CD8-positive, alpha-beta memory T cell (primary cell): ENCODE results near the gene LMO4. TPM values are rescaled to one million over a fixed set of nuclear protein-coding genes. Genes with fewer than 3 reads are reported as not detected.

Experiments used
- CTCF ChIA-PET: fragments of 350-600 bp; sonication (Branson Sonifier 250); formaldehyde crosslinking; loops from one replicate; lab custom pipeline; 2021; ENCODE audit warnings: antibody characterized with exemption; lab: Charles Lee
- POLR2A ChIA-PET: fragments of 350-600 bp; sonication (Branson Sonifier 250); formaldehyde crosslinking; loops from one replicate; lab custom pipeline; 2021; ENCODE audit warnings: antibody characterized with exemption; lab: Charles Lee
- DNase-seq, 5 donors: peaks; one replicate each; pipeline versions ENCODE4 v3.0.0 to v3.0.0-alpha.2; 2020 to 2022; ENCODE audit warnings: mixed read lengths in 1 of 5
- H3K27ac ChIP-seq: one replicate; pipeline ENCODE4 v1.7.0; 2013; ENCODE audit warnings: low read depth, mild to moderate bottlenecking, low read length, moderate library complexity
- H3K27me3 ChIP-seq: 2 replicates; pipeline ENCODE4 v1.7.0; 2013; ENCODE audit warnings: low read length, mild to moderate bottlenecking; ENCODE audit not compliant: insufficient read depth, poor library complexity, severe bottlenecking
- H3K36me3 ChIP-seq: 2 replicates; pipeline ENCODE4 v1.7.0; 2013; ENCODE audit warnings: mild to moderate bottlenecking, low read length, moderate library complexity; ENCODE audit not compliant: insufficient read depth
- H3K4me1 ChIP-seq: 2 replicates; pipeline ENCODE4 v1.7.0; 2013; ENCODE audit warnings: mild to moderate bottlenecking, low read length, moderate library complexity; ENCODE audit not compliant: insufficient read depth
- H3K4me3 ChIP-seq: 2 replicates; pipeline ENCODE4 v1.7.0; 2013; ENCODE audit warnings: mild to moderate bottlenecking, low read length
- H3K9me3 ChIP-seq: 2 replicates; pipeline ENCODE4 v1.7.0; 2013; ENCODE audit warnings: mild to moderate bottlenecking, low read length
- H3K27ac Mint-ChIP-seq, 8 donors: one replicate each; pipeline ENCODE4 v1.8.0; 2020 to 2021; ENCODE audit warnings: mixed read lengths in 8 of 8, mild to moderate bottlenecking in 6 of 8, inconsistent platforms in 3 of 8, moderate library complexity in 3 of 8
- H3K27me3 Mint-ChIP-seq, 2 donors: one replicate each; pipeline ENCODE4 v1.8.0; 2020 to 2021; ENCODE audit warnings: mixed read lengths in 2 of 2, mild to moderate bottlenecking in 1 of 2, moderate library complexity in 1 of 2
- H3K36me3 Mint-ChIP-seq, 3 donors: one replicate each; pipeline ENCODE4 v1.8.0; 2020 to 2021; ENCODE audit warnings: mixed read lengths in 3 of 3, inconsistent platforms in 1 of 3, mild to moderate bottlenecking in 1 of 3
- H3K4me1 Mint-ChIP-seq, 3 donors: one replicate each; pipeline ENCODE4 v1.8.0; 2020 to 2021; ENCODE audit warnings: mixed read lengths in 3 of 3, inconsistent platforms in 1 of 3, mild to moderate bottlenecking in 1 of 3
- H3K4me3 Mint-ChIP-seq, 7 donors: one replicate each; pipeline ENCODE4 v1.8.0; 2020 to 2021; ENCODE audit warnings: mixed read lengths in 7 of 7, mild to moderate bottlenecking in 6 of 7, moderate library complexity in 4 of 7, inconsistent platforms in 2 of 7
- H3K9me3 Mint-ChIP-seq, 5 donors: one replicate each; pipeline ENCODE4 v1.8.0; 2020 to 2022; ENCODE audit warnings: mixed read lengths in 5 of 5, mild to moderate bottlenecking in 3 of 5, moderate library complexity in 2 of 5, inconsistent platforms in 1 of 5
- polyA plus RNA-seq: library from polyadenylated mRNA; unstranded; fragments of 300-500 nt; fragmentation: Illumina TruSeq; gene quantifications from one replicate; pipeline ENCODE4 v1.2.3, GENCODE V29; 2021
- total RNA-seq, 2 experiments: library from RNA; stranded (reverse); gene quantifications; one replicate each; pipeline ENCODE4 v1.2.3, GENCODE V29; 2021

The LMO4 gene
- total and polyA plus RNA-seq, 3 experiments from 2014 or later = 23.2 to 36.5 (median 36.4) TPM

- ChIA-PET CTCF (interaction anchor here (2.9 kb wide), 1 partner anchor 10 kb away, joined by 15 read pairs; no protein-coding TSS in a partner anchor), POLR2A (no interaction called here)
- Mint-ChIP-seq H3K27ac (peak overlapping the region in 7 of 8 donors; percentile 54 to 90 (median 82)), H3K4me1 (peaks cover 51 to 64% (median 64%) of the 10 kb centered on the region in 3 donors), H3K27me3 (no peaks in the 10 kb centered on the region), H3K4me3 (peak overlapping the region in 6 of 7 donors; percentile 4 to 94 (median 34)), H3K9me3 (no peaks in the 10 kb centered on the region), H3K36me3 (peaks cover 0 to 44% (median 16%) of the 10 kb centered on the region in 3 donors)
- Histone ChIP-seq H3K4me3 (no peak overlapping the region), H3K9me3 (no peaks in the 10 kb centered on the region), H3K36me3 (peaks cover 9% of the 10 kb centered on the region), H3K27ac (no peak overlapping the region), H3K4me1 (peaks cover 39% of the 10 kb centered on the region), H3K27me3 (no peaks in the 10 kb centered on the region)
- DNase-seq = no peak
Measured at GRCh38 chr1:87336623-87337067, 8.0 kb downstream of the LMO4 start.

GRCh38 chr1:87337606-87338005 lies 8.9 kb downstream of the LMO4 start:
- peak overlapping the region in 5 of 8 donors; percentile 3 to 82 (median 33) for H3K27ac Mint-ChIP-seq
- H3K27me3 Mint-ChIP-seq = no peaks in the 10 kb centered on the region
- CTCF ChIA-PET = no interaction called here
- Histone ChIP-seq H3K36me3 (peaks cover 9% of the 10 kb centered on the region), H3K9me3 (no peaks in the 10 kb centered on the region), H3K4me1 (peaks cover 30% of the 10 kb centered on the region), H3K4me3 (no peak overlapping the region), H3K27me3 (no peaks in the 10 kb centered on the region), H3K27ac (no peak overlapping the region)
- H3K9me3 Mint-ChIP-seq = no peaks in the 10 kb centered on the region
- no peak for DNase-seq
- POLR2A ChIA-PET = interaction anchor here (0.9 kb wide), 1 partner anchor 9 kb away, joined by 3 read pairs; the partner anchor contains the start of gene LMO4
- peak overlapping the region in 3 of 7 donors; percentile 13 to 94 (median 70) for H3K4me3 Mint-ChIP-seq
- peaks cover 0 to 48% (median 18%) of the 10 kb centered on the region in 3 donors for H3K36me3 Mint-ChIP-seq
- peaks cover 43 to 56% (median 55%) of the 10 kb centered on the region in 3 donors for H3K4me1 Mint-ChIP-seq

GRCh38 chr1:87338566-87338965 lies 9.9 kb downstream of the LMO4 start:
- POLR2A ChIA-PET = no interaction called here
- H3K9me3 Mint-ChIP-seq = no peaks in the 10 kb centered on the region
- no peak overlapping the region for H3K27ac ChIP-seq
- H3K4me1 ChIP-seq = peaks cover 20% of the 10 kb centered on the region
- H3K27me3 Mint-ChIP-seq = no peaks in the 10 kb centered on the region
- H3K4me3 Mint-ChIP-seq = peak overlapping the region in 1 of 7 donors; percentile 49
- H3K4me1 Mint-ChIP-seq = peaks cover 35 to 46% (median 46%) of the 10 kb centered on the region in 3 donors
- CTCF ChIA-PET = no interaction called here
- no peaks in the 10 kb centered on the region for H3K9me3 ChIP-seq
- no peak for DNase-seq
- H3K4me3 ChIP-seq = no peak overlapping the region
- H3K36me3 ChIP-seq = peaks cover 9% of the 10 kb centered on the region
- peaks cover 0 to 56% (median 18%) of the 10 kb centered on the region in 3 donors for H3K36me3 Mint-ChIP-seq
- H3K27ac Mint-ChIP-seq = peak overlapping the region in 3 of 8 donors; percentile 0 to 52 (median 19)
- H3K27me3 ChIP-seq = no peaks in the 10 kb centered on the region

- Histone ChIP-seq H3K36me3 (peaks cover 6% of the 10 kb centered on the region), H3K27me3 (no peaks in the 10 kb centered on the region), H3K4me3 (no peak overlapping the region), H3K27ac (no peak overlapping the region), H3K9me3 (no peaks in the 10 kb centered on the region), H3K4me1 (no peaks in the 10 kb centered on the region)
- ChIA-PET POLR2A (no interaction called here), CTCF (interaction anchor here (1.2 kb wide), 1 partner anchor 10 kb away, joined by 3 read pairs; no protein-coding TSS in a partner anchor)
- Mint-ChIP-seq H3K4me1 (peaks cover 0 to 1% (median 0%) of the 10 kb centered on the region in 3 donors), H3K36me3 (peaks cover 0 to 74% (median 14%) of the 10 kb centered on the region in 3 donors), H3K27ac (peak overlapping the region in 1 of 8 donors; percentile 32), H3K27me3 (no peaks in the 10 kb centered on the region), H3K9me3 (no peaks in the 10 kb centered on the region), H3K4me3 (no peak overlapping the region)
- DNase-seq = no peak
Measured at GRCh38 chr1:87344231-87344630, 15.6 kb downstream of the LMO4 start.

GRCh38 chr1:87346130-87346814 lies 17.6 kb downstream of the LMO4 start:
- Mint-ChIP-seq H3K4me1 (peaks cover 0 to 1% (median 0%) of the 10 kb centered on the region in 3 donors), H3K27ac (peak overlapping the region in 1 of 8 donors; percentile 48), H3K36me3 (peaks cover 0 to 55% (median 6%) of the 10 kb centered on the region in 3 donors), H3K9me3 (no peaks in the 10 kb centered on the region), H3K27me3 (no peaks in the 10 kb centered on the region), H3K4me3 (no peak overlapping the region)
- CTCF ChIA-PET = interaction anchor here (0.9 kb wide), 1 partner anchor 20 kb away, joined by 3 read pairs; no protein-coding TSS in a partner anchor
- Histone ChIP-seq H3K4me3 (no peak overlapping the region), H3K27ac (no peak overlapping the region), H3K27me3 (no peaks in the 10 kb centered on the region), H3K4me1 (no peaks in the 10 kb centered on the region), H3K9me3 (no peaks in the 10 kb centered on the region), H3K36me3 (no peaks in the 10 kb centered on the region)
- POLR2A ChIA-PET = no interaction called here
- DNase-seq = no peak

GRCh38 chr1:87348341-87349019 lies 19.8 kb downstream of the LMO4 start:
- no peaks in the 10 kb centered on the region for H3K4me1 Mint-ChIP-seq
- no peaks in the 10 kb centered on the region for H3K9me3 Mint-ChIP-seq

GRCh38 chr1:87349036-87349435 lies 20.4 kb downstream of the LMO4 start:
- no peak for DNase-seq
- H3K4me1 ChIP-seq = no peaks in the 10 kb centered on the region
- POLR2A ChIA-PET = no interaction called here
- H3K36me3 ChIP-seq = no peaks in the 10 kb centered on the region
- no peak overlapping the region for H3K4me3 Mint-ChIP-seq
- no peaks in the 10 kb centered on the region for H3K27me3 Mint-ChIP-seq
- H3K27me3 ChIP-seq = no peaks in the 10 kb centered on the region
- no peaks in the 10 kb centered on the region for H3K9me3 ChIP-seq
- H3K4me1 Mint-ChIP-seq = no peaks in the 10 kb centered on the region
- no peak overlapping the region for H3K27ac ChIP-seq
- CTCF ChIA-PET = interaction anchor here (1.0 kb wide), 1 partner anchor 20 kb away, joined by 3 read pairs; no protein-coding TSS in a partner anchor
- H3K36me3 Mint-ChIP-seq = peaks cover 0 to 28% (median 2%) of the 10 kb centered on the region in 3 donors
- peak overlapping the region in 3 of 8 donors; percentile 20 to 37 (median 26) for H3K27ac Mint-ChIP-seq
- H3K9me3 Mint-ChIP-seq = no peaks in the 10 kb centered on the region
- no peak overlapping the region for H3K4me3 ChIP-seq

More at GRCh38 chr1:87348341-87349019, 19.8 kb downstream of the LMO4 start:
- Mint-ChIP-seq H3K27ac (peak overlapping the region in 4 of 8 donors; percentile 20 to 67 (median 32)), H3K4me3 (no peak overlapping the region), H3K27me3 (no peaks in the 10 kb centered on the region), H3K36me3 (peaks cover 0 to 33% (median 2%) of the 10 kb centered on the region in 3 donors)
- ChIA-PET POLR2A (no interaction called here), CTCF (interaction anchor here (1.0 kb wide), 1 partner anchor 19 kb away, joined by 3 read pairs; no protein-coding TSS in a partner anchor)
- H3K4me3 ChIP-seq = no peak overlapping the region
- DNase-seq = no peak
- no peaks in the 10 kb centered on the region for H3K36me3 ChIP-seq
- H3K9me3 ChIP-seq = no peaks in the 10 kb centered on the region
- no peak overlapping the region for H3K27ac ChIP-seq
- H3K4me1 ChIP-seq = no peaks in the 10 kb centered on the region
- no peaks in the 10 kb centered on the region for H3K27me3 ChIP-seq
